Body of pancreas (tissue), 4 donors: ENCODE results near the gene EEF1AKMT3. TPM values are rescaled to one million over a fixed set of nuclear protein-coding genes. Genes with fewer than 3 reads are reported as not detected.

Experiments
- ATAC-seq: fragments of 150-250 bp; one replicate; pipeline ENCODE4 v1.9.1; 2016
- DNase-seq, 4 donors: peaks; one replicate each; pipeline ENCODE4 v3.0.0-alpha.2; 2019
- H3K27ac ChIP-seq, 4 donors: fragments of 200-600 bp; sonication (generic); 1 replicate in 3 of 4; 2 replicates in 1 of 4; pipeline versions ENCODE4 v1.5.1 to v1.6.1; 2016 to 2019; ENCODE audit warnings: mild to moderate bottlenecking in 1 of 4, mixed read lengths in 1 of 4, moderate library complexity in 1 of 4
- H3K27me3 ChIP-seq, 2 donors: fragments of 200-600 bp; sonication (generic); one replicate each; pipeline ENCODE4 v1.6.0; 2016; ENCODE audit warnings: mild to moderate bottlenecking in 1 of 2
- H3K36me3 ChIP-seq, 2 donors: fragments of 200-600 bp; sonication (generic); replicated peaks in 1 of 2; 2 replicates each; pipeline ENCODE4 v1.5.1; 2016; ENCODE audit warnings: low read depth in 2 of 2; ENCODE audit not compliant: insufficient read depth in 1 of 2
- H3K4me1 ChIP-seq: fragments of 200-600 bp; sonication (generic); one replicate; pipeline ENCODE4 v1.6.0; 2016
- H3K4me3 ChIP-seq, 2 donors: fragments of 200-600 bp; sonication (generic); 1 replicate in 1 of 2; 2 replicates in 1 of 2; pipeline ENCODE4 v1.5.1; 2016 to 2019
- H3K9me3 ChIP-seq, 3 donors: fragments of 200-600 bp; sonication (generic); 1 replicate in 2 of 3; 2 replicates in 1 of 3; pipeline ENCODE4 v1.5.1; 2016
- POLR2A ChIP-seq, 3 donors: fragments of 450-650 bp; IDR thresholded peaks; one replicate each; pipeline ENCODE4 v1.6.1; 2016; ENCODE audit warnings: antibody characterized with exemption in 3 of 3, mild to moderate bottlenecking in 2 of 3
- WGBS, 2 donors: methylation state at CpG; one replicate each; pipeline ENCODE4 v1.1.5; 2017; 5-methylcytosine and 5-hydroxymethylcytosine counted together
- intact Hi-C: fragments of 100-400 bp; cut with DNase I; formaldehyde crosslinking; loops from one replicate; pipeline ENCODE4 v1.15.1; 2023
- total RNA-seq, 2 donors: library from RNA; depleted of rRNA; stranded (reverse); fragments of >200 nt; gene quantifications; one replicate each; pipeline ENCODE4 v1.1.0, GENCODE V29; 2016
- TF ChIP-seq, protein P1 (sequence below), 7 experiments: fragments of 450-650 bp in 4 of 7; fragments of 200-600 bp in 3 of 7; sonication (generic) in 3 of 7; IDR thresholded peaks; one replicate each; pipeline ENCODE4 v1.5.1; 2016 to 2019; ENCODE audit warnings: antibody characterized with exemption in 7 of 7

EEF1AKMT3 gene
- total RNA-seq, 2 donors from 2014 or later, result 11.2 to 15.0 TPM

DNA sequence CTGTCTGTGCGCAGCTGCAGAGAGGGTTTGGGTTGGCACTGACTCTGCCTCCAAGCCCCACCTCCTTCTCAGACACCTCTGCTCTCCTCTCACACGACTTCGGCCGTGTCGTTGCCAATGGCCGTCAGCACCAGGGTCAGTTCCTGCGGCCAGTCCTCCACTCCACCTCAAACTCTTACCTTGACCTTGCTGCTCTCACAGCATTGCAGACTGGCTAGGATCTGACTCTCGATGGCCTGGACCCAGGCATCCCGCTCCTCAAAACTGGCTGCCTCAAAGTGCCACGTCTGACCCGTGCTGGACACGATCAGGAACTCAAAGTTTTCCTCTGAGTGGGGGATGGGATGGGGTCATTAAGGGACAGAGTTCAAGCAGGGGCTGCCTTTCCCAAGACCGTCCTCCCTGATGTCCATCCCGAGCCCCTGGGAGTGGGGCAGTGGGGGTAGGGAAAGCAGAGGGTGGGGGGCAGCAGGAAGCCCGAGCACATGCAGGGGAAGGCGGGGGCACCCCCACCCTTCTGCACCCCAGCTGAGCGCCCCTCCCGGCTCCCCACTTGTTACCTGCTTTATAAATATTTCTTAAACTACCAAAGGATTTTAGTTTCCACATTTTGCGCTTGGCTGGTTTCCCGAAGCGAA is 44.5 kb upstream of the EEF1AKMT3 start:
- Histone ChIP-seq H3K27me3 (no peaks in the 10 kb centered on the region), H3K27ac (no peak overlapping the region), H3K9me3 (no peaks in the 10 kb centered on the region), H3K4me1 (peaks cover 23% of the 10 kb centered on the region), H3K36me3 (no peaks in the 10 kb centered on the region), H3K4me3 (no peak overlapping the region)
- DNase-seq, result peak in 1 of 4 donors; percentile 26
- WGBS, 2 donors, result 47 to 56% methylated on average over 17 to 21 of the region's 21 CpGs
- TF ChIP-seq, protein P1, sequence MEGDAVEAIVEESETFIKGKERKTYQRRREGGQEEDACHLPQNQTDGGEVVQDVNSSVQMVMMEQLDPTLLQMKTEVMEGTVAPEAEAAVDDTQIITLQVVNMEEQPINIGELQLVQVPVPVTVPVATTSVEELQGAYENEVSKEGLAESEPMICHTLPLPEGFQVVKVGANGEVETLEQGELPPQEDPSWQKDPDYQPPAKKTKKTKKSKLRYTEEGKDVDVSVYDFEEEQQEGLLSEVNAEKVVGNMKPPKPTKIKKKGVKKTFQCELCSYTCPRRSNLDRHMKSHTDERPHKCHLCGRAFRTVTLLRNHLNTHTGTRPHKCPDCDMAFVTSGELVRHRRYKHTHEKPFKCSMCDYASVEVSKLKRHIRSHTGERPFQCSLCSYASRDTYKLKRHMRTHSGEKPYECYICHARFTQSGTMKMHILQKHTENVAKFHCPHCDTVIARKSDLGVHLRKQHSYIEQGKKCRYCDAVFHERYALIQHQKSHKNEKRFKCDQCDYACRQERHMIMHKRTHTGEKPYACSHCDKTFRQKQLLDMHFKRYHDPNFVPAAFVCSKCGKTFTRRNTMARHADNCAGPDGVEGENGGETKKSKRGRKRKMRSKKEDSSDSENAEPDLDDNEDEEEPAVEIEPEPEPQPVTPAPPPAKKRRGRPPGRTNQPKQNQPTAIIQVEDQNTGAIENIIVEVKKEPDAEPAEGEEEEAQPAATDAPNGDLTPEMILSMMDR (IDR thresholded peaks at IDR 0.05), result no peak
- TF ChIP-seq POLR2A (IDR thresholded peaks at IDR 0.05), result no peak
- intact Hi-C loops, result no loop called here
- no peak for ATAC-seq

DNA sequence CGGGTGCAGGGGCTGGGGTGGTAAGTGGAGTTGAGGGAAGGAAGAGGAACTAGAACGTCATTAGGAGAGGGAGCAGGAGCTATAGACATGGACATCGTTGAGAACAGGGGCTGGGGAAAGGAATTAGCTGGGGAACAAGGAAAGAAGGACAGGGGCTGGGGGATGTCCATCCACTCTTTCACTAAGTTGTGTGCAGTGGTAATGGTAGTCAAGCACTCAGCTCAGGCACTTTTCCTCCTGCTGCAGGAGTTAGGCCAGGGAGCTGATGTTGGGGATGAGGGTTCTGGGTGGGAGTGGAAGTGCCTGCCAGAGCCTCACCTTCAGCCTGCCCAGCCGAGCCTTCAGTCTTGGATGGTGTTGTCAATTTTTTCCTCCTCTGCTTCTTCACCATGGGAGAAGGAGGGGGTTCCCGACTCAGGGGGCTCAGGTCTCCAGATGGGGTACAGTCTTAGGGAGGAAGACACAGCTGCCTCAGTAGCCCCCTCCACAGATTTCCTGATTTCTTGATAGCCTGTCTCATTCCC is 43.0 kb upstream of the EEF1AKMT3 start:
- ATAC-seq, result no peak
- TF ChIP-seq, protein P1 (IDR thresholded peaks at IDR 0.05), result no peak
- no peak for TF ChIP-seq POLR2A (IDR thresholded peaks at IDR 0.05)
- peaks cover 23% of the 10 kb centered on the region for H3K4me1 ChIP-seq
- no peak overlapping the region for H3K4me3 ChIP-seq
- H3K36me3 ChIP-seq, result no peaks in the 10 kb centered on the region
- H3K27me3 ChIP-seq, result no peaks in the 10 kb centered on the region
- DNase-seq, result no peak
- no peak overlapping the region for H3K27ac ChIP-seq
- intact Hi-C loops, result no loop called here
- H3K9me3 ChIP-seq, result no peaks in the 10 kb centered on the region
- WGBS, 2 donors, result 34 to 50% methylated on average over 4 to 5 of the region's 5 CpGs

DNA sequence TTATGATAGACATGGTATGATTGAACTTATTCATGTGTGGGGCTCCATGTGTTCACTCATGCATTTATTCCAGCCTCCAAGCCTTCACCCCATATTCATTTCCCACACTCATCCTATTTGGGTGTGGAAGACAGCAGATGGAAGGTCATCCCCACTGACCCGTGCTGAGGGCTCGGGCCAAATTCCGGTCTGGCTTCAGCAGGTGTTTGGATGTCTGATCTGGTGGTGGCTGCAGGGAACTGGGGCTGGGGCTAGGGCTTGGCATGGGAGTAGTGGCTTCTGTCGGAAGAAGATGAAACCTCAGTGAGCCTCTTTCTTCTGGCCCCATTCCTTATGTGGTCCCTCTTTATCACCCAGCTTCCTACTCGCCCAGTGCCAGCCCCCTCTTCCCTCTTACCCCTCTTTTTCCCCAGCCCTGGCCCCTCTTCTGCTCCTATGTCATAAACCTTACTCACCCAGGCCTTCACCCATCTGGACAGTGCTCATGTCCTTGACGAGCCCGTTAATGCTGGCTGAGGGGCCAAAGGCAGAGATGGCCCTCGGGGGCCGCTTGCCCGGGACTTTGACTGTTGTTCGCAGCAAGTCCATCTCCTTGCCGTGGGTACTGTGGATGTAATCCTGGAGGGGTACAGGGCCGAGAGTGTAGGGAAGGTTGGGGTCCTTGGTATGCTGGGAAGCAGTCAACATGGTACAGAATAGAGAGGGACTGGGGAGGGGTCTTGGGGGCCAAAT is 41.9 kb upstream of the EEF1AKMT3 start:
- Histone ChIP-seq H3K4me1 (peaks cover 23% of the 10 kb centered on the region), H3K4me3 (no peak overlapping the region), H3K27me3 (peaks cover 0 to 5% of the 10 kb centered on the region in 2 donors), H3K27ac (no peak overlapping the region), H3K36me3 (no peaks in the 10 kb centered on the region), H3K9me3 (no peaks in the 10 kb centered on the region)
- 74 to 82% methylated on average over 13 of the region's 13 CpGs for WGBS, 2 donors
- DNase-seq (no peak), ATAC-seq (no peak)
- TF ChIP-seq, protein P1 (IDR thresholded peaks at IDR 0.05), result no peak
- TF ChIP-seq POLR2A (IDR thresholded peaks at IDR 0.05), result no peak
- intact Hi-C loops, result no loop called here

DNA sequence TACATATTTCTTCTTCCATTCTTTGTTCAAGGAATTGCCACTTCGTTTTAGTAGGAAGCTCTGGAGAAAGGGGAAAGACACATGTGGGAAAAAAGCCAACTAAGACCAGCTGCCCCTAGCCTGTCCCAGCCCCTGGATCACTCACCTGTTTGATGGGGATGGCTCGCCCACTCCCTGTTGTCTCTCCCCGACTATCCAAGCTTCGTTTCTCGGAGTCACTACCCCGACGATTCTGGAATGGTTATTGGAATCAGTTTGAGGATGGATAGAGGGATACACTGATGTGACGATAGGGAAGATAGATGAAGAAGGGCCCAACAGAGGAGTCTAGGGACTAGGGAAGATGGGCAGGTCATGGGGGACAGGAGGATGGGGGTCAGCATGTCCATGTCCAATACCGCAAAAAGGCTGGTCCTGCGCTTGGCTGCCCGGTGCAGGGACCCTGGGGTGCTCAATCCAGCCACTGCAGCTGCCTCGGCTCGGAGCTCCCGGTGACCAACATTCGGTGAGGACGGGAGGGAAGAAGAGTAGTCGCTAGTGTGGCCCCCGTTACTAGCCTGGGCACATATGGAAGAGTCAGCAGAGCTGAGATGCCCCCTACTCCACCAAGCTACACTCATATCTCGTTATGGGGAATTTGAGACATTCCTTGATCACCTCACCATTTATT is 40.9 kb upstream of the EEF1AKMT3 start:
- H3K4me3 ChIP-seq, result no peak overlapping the region
- 68 to 77% methylated on average over 19 of the region's 19 CpGs for whole genome bisulfite sequencing, 2 donors
- H3K4me1 ChIP-seq, result peaks cover 23% of the 10 kb centered on the region
- TF ChIP-seq, protein P1 (IDR thresholded peaks at IDR 0.05), result no peak
- no peak for TF ChIP-seq POLR2A (IDR thresholded peaks at IDR 0.05)
- DNase-seq (no peak), ATAC-seq (no peak)
- no peaks in the 10 kb centered on the region for H3K36me3 ChIP-seq
- no peak overlapping the region for H3K27ac ChIP-seq
- H3K27me3 ChIP-seq, result peaks cover 0 to 16% of the 10 kb centered on the region in 2 donors
- intact Hi-C loops, result no loop called here
- no peaks in the 10 kb centered on the region for H3K9me3 ChIP-seq
